Muscle of arm (tissue), 12 donors: ENCODE results near the gene TNS4. TPM values are rescaled to one million over a fixed set of nuclear protein-coding genes. Genes with fewer than 3 reads are reported as not detected.

Experiments used
- DNase-seq: peaks from one replicate; pipeline ENCODE4 v3.0.0-alpha.2; 2013
- polyA plus RNA-seq, 12 donors: library from polyadenylated mRNA; unstranded; fragments of 120-200 nt; gene quantifications; one replicate each; pipeline ENCODE4 v1.2.1, GENCODE V29; 2013; ENCODE audit not compliant: insufficient read length in 12 of 12

TNS4 gene
- polyA plus RNA-seq, 12 donors, result 0.04 to 6.8 (median 0.15) TPM; not detected in 5

GRCh38 chr17:40457964-40458791 lies 43.2 kb downstream of the TNS4 start:
- peak; percentile 45 for DNase-seq

GRCh38 chr17:40457369-40457768 lies 44.1 kb downstream of the TNS4 start:
- no peak for DNase-seq

- no peak for DNase-seq
These were observed 44.9 kb downstream of the TNS4 start for GRCh38 chr17:40456396-40456951.

- DNase-seq, result no peak
These were observed 46.8 kb downstream of the TNS4 start for GRCh38 chr17:40454613-40454995.

- no peak for DNase-seq
These were observed 47.4 kb downstream of the TNS4 start for GRCh38 chr17:40453881-40454612.

GRCh38 chr17:40452921-40453378 lies 48.5 kb downstream of the TNS4 start:
- no peak for DNase-seq

GRCh38 chr17:40452216-40452787 lies 49.1 kb downstream of the TNS4 start:
- DNase-seq, result peak; percentile 91

- peak; percentile 90 for DNase-seq
These were observed 50.0 kb downstream of the TNS4 start for GRCh38 chr17:40451420-40451819.

- no peak for DNase-seq
These were observed 51.2 kb downstream of the TNS4 start for GRCh38 chr17:40450175-40450574.

- DNase-seq, result no peak
These were observed 52.7 kb downstream of the TNS4 start for GRCh38 chr17:40448639-40449261.

GRCh38 chr17:40448213-40448638 lies 53.2 kb downstream of the TNS4 start:
- DNase-seq, result no peak

GRCh38 chr17:40447806-40448205 lies 53.6 kb downstream of the TNS4 start:
- no peak for DNase-seq

- no peak for DNase-seq
These were observed 54.2 kb downstream of the TNS4 start for GRCh38 chr17:40447148-40447644.

- no peak for DNase-seq
These were observed 55.5 kb downstream of the TNS4 start for GRCh38 chr17:40445751-40446468.

- DNase-seq, result no peak
These were observed 57.2 kb downstream of the TNS4 start for GRCh38 chr17:40443988-40444899.

- peak; percentile 82 for DNase-seq
These were observed 58.0 kb downstream of the TNS4 start, which contains the start of gene IGFBP4 for GRCh38 chr17:40443196-40443987. IGFBP4 (plus strand) TSS chr17:40443450; CDS start chr17:40443736, 286 bp downstream.

GRCh38 chr17:40442392-40443195 lies 58.8 kb downstream of the TNS4 start:
- DNase-seq, result no peak

GRCh38 chr17:40440166-40440565 lies 61.3 kb downstream of the TNS4 start:
- DNase-seq, result no peak
